ENCODE measurements around the gene LGALS1.

GRCh38 chr22:37710675-37711074, 35.2 kb downstream of the LGALS1 start:
- TF ChIP-seq, protein P1, sequence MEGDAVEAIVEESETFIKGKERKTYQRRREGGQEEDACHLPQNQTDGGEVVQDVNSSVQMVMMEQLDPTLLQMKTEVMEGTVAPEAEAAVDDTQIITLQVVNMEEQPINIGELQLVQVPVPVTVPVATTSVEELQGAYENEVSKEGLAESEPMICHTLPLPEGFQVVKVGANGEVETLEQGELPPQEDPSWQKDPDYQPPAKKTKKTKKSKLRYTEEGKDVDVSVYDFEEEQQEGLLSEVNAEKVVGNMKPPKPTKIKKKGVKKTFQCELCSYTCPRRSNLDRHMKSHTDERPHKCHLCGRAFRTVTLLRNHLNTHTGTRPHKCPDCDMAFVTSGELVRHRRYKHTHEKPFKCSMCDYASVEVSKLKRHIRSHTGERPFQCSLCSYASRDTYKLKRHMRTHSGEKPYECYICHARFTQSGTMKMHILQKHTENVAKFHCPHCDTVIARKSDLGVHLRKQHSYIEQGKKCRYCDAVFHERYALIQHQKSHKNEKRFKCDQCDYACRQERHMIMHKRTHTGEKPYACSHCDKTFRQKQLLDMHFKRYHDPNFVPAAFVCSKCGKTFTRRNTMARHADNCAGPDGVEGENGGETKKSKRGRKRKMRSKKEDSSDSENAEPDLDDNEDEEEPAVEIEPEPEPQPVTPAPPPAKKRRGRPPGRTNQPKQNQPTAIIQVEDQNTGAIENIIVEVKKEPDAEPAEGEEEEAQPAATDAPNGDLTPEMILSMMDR (IDR thresholded peaks at IDR 0.05), result no peak
- no peak for TF ChIP-seq POLR2A (IDR thresholded peaks at IDR 0.05)

All from right lobe of liver (tissue), 4 donors.